GM19035 (cell line): ENCODE results near the gene APMAP.

Source experiments
- ATAC-seq: cut with Tn5 transposase; IDR thresholded peaks from one replicate; pipeline ENCODE4 v1.9.1; 2021; ENCODE audit not compliant: unreplicated experiment

APMAP gene

GRCh38 chr20:24990810-24991252, 1.7 kb downstream of the APMAP start:
- ATAC-seq = no peak

- no peak for ATAC-seq
Observed at GRCh38 chr20:24989162-24989561, 3.4 kb downstream of the APMAP start.

- no peak for ATAC-seq
Observed at GRCh38 chr20:24987873-24988835, 4.4 kb downstream of the APMAP start.

GRCh38 chr20:24987244-24987643, 5.3 kb downstream of the APMAP start:
- ATAC-seq = no peak

GRCh38 chr20:24986436-24987015, 6.0 kb downstream of the APMAP start:
- ATAC-seq = no peak

GRCh38 chr20:24985802-24986201, 6.7 kb downstream of the APMAP start:
- no peak for ATAC-seq

- ATAC-seq = no peak
Observed at GRCh38 chr20:24984961-24985640, 7.5 kb downstream of the APMAP start.

GRCh38 chr20:24983896-24984295, 8.7 kb downstream of the APMAP start:
- no peak for ATAC-seq

- no peak for ATAC-seq
Observed at GRCh38 chr20:24981790-24982189, 10.8 kb downstream of the APMAP start.

GRCh38 chr20:24981282-24981681, 11.3 kb downstream of the APMAP start:
- no peak for ATAC-seq

- no peak for ATAC-seq
Observed at GRCh38 chr20:24980291-24981053, 12.1 kb downstream of the APMAP start.

- ATAC-seq = no peak
Observed at GRCh38 chr20:24979036-24979960, 13.3 kb downstream of the APMAP start.

- no peak for ATAC-seq
Observed at GRCh38 chr20:24978513-24978912, 14.0 kb downstream of the APMAP start.

- ATAC-seq = no peak
Observed at GRCh38 chr20:24977797-24978196, 14.8 kb downstream of the APMAP start.

- ATAC-seq = no peak
Observed at GRCh38 chr20:24977336-24977735, 15.2 kb downstream of the APMAP start.

GRCh38 chr20:24972341-24972740, 20.2 kb downstream of the APMAP start:
- ATAC-seq = no peak

- no peak for ATAC-seq
Observed at GRCh38 chr20:24971376-24972101, 21.0 kb downstream of the APMAP start.

GRCh38 chr20:24970754-24971153, 21.8 kb downstream of the APMAP start:
- no peak for ATAC-seq

- ATAC-seq = no peak
Observed at GRCh38 chr20:24970030-24970553, 22.5 kb downstream of the APMAP start.
